Kidney epithelial cell (primary cell): ENCODE measurements around the gene B3GALT6. TPM values are rescaled to one million over a fixed set of nuclear protein-coding genes. Genes with fewer than 3 reads are reported as not detected.
"Not testable (repeated sequence)": the region's sequence is repeated elsewhere in the genome, so short reads cannot be mapped to it uniquely, and the experiment has no call there.

Experiments
- DNase-seq: peaks from one replicate; pipeline ENCODE4 v3.0.0-alpha.2; 2010; ENCODE audit warnings: low read depth
- H3K27me3 ChIP-seq: 2 replicates; pipeline ENCODE4 v1.6.0; 2011; ENCODE audit warnings: low read length; ENCODE audit not compliant: control insufficient read depth, insufficient read depth
- H3K36me3 ChIP-seq: 2 replicates; pipeline ENCODE4 v1.5.1; 2011; ENCODE audit warnings: low read length; ENCODE audit not compliant: control insufficient read depth, insufficient read depth
- H3K4me3 ChIP-seq: 2 replicates; pipeline ENCODE4 v1.5.1; 2011; ENCODE audit warnings: low read depth, mild to moderate bottlenecking, control low read depth, low read length
- total RNA-seq: library from RNA; depleted of rRNA; stranded (reverse); fragments of >200 nt; gene quantifications from 2 replicates; pipeline ENCODE4 v1.2.3, GENCODE V29; 2015
- TF ChIP-seq, protein P1 (sequence below): IDR thresholded peaks from 2 replicates; pipeline ENCODE4 v1.5.1; 2011; ENCODE audit warnings: mild to moderate bottlenecking, moderate library complexity, low read length, control low read depth, inconsistent platforms; ENCODE audit not compliant: insufficient read depth, poor library complexity, severe bottlenecking

The B3GALT6 gene
- total RNA-seq, 1 donor from 2014 or later: 43.7 TPM

GRCh38 chr1:1187938-1188337 is 44.1 kb upstream of the B3GALT6 start:
- no peak overlapping the region for H3K4me3 ChIP-seq
- TF ChIP-seq, protein P1, sequence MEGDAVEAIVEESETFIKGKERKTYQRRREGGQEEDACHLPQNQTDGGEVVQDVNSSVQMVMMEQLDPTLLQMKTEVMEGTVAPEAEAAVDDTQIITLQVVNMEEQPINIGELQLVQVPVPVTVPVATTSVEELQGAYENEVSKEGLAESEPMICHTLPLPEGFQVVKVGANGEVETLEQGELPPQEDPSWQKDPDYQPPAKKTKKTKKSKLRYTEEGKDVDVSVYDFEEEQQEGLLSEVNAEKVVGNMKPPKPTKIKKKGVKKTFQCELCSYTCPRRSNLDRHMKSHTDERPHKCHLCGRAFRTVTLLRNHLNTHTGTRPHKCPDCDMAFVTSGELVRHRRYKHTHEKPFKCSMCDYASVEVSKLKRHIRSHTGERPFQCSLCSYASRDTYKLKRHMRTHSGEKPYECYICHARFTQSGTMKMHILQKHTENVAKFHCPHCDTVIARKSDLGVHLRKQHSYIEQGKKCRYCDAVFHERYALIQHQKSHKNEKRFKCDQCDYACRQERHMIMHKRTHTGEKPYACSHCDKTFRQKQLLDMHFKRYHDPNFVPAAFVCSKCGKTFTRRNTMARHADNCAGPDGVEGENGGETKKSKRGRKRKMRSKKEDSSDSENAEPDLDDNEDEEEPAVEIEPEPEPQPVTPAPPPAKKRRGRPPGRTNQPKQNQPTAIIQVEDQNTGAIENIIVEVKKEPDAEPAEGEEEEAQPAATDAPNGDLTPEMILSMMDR: no peak
- H3K36me3 ChIP-seq: no peaks in the 10 kb centered on the region
- no peak for DNase-seq
- peaks cover 2% of the 10 kb centered on the region for H3K27me3 ChIP-seq

- Histone ChIP-seq H3K36me3 (no peaks in the 10 kb centered on the region), H3K27me3 (no peaks in the 10 kb centered on the region), H3K4me3 (no peak overlapping the region)
- TF ChIP-seq, protein P1: no peak
- no peak for DNase-seq
Observed at GRCh38 chr1:1189111-1189510, 42.9 kb upstream of the B3GALT6 start.

- Histone ChIP-seq H3K27me3 (no peaks in the 10 kb centered on the region), H3K36me3 (no peaks in the 10 kb centered on the region), H3K4me3 (no peak overlapping the region)
- DNase-seq: no peak
- TF ChIP-seq, protein P1: no peak
Observed at GRCh38 chr1:1191734-1192133, 40.3 kb upstream of the B3GALT6 start.

DNA sequence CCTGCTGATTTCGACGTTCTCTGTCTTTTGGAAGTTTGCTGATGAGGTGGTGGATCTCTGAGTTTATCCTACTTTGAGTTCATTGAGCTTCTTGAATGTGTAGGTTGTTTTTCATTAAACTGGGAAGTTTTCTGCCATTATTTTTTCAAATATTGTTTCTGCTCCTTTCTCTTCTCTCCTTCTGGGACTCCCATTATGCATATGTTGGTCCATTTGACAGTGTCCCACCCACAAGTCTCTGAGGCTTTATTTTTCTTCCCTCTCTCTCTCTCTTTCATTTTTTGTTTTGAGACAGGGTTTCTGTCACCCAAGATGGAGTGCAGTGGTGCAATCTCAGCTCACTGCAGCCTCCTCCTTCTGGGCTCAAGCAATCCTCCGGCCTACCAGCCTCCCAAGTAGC is 37.3 kb upstream of the B3GALT6 start:
- Histone ChIP-seq H3K27me3 (no peaks in the 10 kb centered on the region), H3K4me3 (no peak overlapping the region), H3K36me3 (no peaks in the 10 kb centered on the region)
- TF ChIP-seq, protein P1: no peak
- no peak for DNase-seq

DNA sequence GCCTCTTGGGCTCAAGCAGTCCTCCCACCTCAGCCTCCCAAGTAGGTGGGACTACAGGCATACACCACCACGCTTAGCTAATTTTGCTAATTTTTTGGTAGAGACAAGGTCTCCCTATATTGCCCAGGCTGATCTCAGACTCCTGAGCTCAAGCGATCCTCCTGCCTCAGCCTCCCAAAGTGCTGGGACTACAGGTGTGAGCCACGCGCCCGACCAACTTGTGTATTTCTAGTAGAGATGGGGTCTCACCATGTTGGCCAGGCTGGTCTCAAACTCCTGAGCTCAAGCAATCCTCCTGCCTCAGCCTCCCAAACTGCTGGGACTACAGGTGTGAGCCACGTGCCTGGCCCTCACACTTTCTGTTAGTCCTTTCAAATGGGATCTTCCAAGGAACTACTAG is 36.3 kb upstream of the B3GALT6 start:
- not testable (repeated sequence) for DNase-seq, H3K4me3 ChIP-seq, H3K36me3 ChIP-seq, H3K27me3 ChIP-seq

DNA sequence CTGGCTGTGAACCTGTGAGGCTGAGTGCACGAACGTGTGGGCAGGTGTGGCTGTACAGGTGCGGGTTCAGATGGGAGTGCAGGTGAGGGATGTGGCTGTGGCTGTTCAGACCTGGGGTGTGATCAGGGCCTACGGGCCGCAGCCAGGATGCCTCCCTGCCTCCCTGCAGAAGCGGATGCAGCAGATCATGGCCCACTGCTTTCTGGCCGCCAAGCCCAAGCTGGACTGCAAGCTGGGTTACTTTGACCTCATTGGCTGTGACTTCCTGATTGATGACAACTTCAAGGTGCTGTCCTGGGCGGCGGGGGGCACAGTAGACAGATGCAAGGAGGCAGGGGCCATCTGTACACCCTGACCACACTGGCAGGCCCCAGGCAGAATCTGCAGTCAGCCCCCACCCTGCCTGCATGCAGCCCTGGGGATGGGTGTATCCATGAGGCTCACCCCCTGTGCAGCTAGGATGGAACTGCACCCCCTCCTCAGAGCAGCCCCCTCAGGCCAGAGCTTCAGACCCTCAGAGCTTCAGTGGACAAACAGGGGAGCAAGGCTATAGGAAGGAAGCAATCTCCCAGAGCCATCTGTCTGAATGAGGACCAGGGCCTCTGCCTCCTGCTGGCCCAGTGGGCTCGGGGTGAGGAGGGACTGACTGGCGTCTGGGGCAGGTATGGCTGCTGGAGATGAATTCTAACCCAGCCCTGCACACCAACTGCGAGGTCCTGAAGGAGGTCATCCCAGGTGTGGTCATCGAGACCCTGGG is 35.4 kb upstream of the B3GALT6 start:
- Histone ChIP-seq H3K27me3 (peaks cover 3% of the 10 kb centered on the region), H3K36me3 (no peaks in the 10 kb centered on the region), H3K4me3 (no peak overlapping the region)
- DNase-seq: no peak
- TF ChIP-seq, protein P1: no peak
